ENCODE data around the gene ADAR.

ADAR gene

GRCh38 chr1:154559466-154560044 is 48.4 kb downstream of the ADAR start:
- DNase-seq (ENCODE audit: insufficient read length, low spot score): peak; percentile 81
- no peak for FAIRE-seq

- FAIRE-seq (no peak), DNase-seq (ENCODE audit: insufficient read length, low spot score) (peak; percentile 94)
Observed at GRCh38 chr1:154558720-154559465, 49.1 kb downstream of the ADAR start.

DNA sequence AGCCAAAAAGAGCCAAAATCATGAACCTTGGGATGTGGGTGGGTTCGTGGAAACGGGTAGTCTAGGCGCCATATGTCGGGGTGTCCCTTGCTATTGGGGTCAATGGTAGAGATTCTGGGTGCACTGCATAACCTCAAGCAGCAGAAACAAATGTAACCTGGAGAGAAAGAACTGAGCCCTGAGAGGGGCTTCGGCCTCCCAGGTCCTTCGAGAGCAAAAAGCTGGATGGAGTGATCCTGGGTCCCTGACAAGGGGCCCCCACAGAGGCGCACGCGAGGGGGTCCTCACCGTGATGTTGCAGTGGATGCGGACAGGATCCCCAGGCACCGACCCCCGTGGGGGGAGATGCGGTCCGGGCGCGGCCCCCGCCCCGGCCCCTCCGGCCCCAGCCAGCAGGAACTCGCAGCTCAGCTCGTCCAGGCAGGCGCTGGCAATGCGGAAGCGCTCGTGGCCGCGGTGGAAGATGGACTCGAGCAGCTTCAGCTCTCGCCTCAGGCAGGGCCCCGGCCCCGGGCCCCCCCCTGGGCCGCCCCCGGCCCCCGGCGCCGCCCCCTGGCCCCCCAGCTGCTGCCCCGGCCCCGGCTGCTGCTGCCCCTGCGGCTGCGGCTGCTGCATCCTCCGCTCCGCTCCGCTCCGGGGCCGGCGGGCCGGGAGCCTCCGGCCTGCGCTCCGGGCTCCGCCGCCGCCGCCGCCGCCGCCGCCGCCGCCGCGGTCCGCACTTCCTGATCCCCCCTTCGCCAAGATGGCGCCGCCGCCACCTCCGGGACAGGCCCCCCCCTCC is 49.9 kb downstream of the ADAR start, which contains the start of gene UBE2Q1:
UBE2Q1 (minus strand) TSS at position 724 of the 781 bp plus-strand sequence; CDS start at position 615, 109 bp downstream.
- no peak for FAIRE-seq
- no peak for DNase-seq (ENCODE audit: insufficient read length, low spot score)

GRCh38 chr1:154557248-154557938 is 50.6 kb downstream of the ADAR start:
- no peak for FAIRE-seq
- no peak for DNase-seq (ENCODE audit: insufficient read length, low spot score)

DNA sequence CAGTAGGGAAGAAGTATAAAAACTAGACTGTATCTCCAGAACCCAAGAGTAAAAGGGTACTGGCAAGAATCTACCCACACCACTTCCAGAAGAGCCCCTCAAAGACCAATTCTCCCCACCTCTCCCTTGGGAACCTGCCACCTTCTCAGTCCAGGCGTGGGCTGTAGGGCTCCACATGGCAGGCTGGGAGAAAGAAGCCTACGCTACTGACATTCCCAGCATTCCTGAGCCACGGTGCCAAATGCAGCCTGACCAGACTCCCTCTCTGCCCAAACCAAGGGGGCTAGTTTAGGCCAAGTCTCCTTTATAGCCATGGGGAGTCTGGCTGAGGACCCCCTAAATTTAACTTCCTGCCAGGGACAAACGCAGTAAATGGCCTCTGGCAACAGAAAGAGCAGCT is 51.6 kb downstream of the ADAR start:
- no peak for FAIRE-seq
- DNase-seq (ENCODE audit: insufficient read length, low spot score): no peak

DNA sequence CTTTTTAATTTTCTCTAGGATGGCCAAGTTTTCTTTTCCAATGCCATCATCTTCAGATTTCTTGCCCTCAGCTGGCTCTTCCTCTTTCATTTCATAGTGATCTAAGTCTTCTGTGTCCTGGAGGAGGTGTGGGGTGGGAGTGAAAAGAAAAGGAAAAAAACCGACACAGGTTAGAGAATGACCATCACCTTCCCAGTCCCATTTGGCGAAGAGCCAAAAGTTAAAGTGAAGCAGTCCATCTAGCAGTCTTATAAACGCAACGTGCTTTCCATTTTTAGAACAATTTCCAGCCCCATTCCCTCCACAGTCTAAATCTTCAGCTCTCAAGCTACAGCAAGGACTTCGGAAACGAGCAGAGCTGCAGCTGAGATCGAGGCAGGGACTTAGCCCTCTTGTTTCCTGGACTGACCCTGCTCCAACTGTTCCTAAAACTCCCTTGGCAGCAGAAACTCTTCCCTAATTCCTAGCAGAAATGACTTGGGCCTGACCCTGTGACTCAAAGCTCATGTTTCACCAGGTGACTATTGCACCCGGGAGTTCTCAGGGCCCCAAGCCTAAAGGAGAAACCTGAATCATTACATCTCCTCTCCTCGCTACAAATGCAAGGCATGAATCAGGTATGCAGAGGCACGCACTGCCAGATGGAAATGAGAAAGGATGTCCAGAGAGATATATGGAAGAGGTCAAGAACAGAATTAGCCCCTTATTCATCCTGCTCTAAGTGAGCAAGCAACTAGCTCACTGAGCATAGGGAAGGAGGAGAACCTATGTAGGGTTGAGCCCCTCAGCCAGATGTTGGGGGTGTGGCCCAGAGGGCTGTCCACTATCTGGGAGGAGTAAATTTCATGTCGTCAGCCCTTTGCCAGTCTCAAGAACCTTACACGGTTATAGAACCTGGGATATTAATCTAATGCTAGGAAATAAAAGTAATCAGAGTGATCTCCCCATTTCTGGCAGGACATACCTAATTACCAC is 54.6 kb downstream of the ADAR start:
- no peak for FAIRE-seq
- no peak for DNase-seq (ENCODE audit: insufficient read length, low spot score)

DNA sequence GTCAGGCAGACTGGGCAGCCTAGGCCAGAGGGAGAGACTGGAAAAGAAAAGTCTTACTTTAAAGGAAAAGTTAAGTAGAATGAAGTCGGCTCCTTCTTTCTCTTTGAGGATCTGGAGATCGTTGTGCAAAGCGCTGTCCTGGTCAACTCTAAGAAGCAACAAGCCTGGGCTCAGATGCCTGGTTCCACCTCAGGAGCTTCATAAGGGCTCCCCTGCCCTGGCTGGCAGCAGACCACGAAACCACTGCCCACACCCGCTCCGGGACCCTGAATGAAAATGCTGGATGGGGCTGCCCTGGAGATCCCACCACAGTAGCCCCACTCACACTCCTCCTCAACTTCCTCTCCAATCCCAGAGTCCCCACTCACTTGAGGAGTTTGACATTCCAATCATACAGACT is 56.0 kb downstream of the ADAR start:
- no peak for FAIRE-seq
- no peak for DNase-seq (ENCODE audit: insufficient read length, low spot score)

- DNase-seq (ENCODE audit: insufficient read length, low spot score): no peak
- no peak for FAIRE-seq
Observed at GRCh38 chr1:154551474-154551873, 56.5 kb downstream of the ADAR start.

DNA sequence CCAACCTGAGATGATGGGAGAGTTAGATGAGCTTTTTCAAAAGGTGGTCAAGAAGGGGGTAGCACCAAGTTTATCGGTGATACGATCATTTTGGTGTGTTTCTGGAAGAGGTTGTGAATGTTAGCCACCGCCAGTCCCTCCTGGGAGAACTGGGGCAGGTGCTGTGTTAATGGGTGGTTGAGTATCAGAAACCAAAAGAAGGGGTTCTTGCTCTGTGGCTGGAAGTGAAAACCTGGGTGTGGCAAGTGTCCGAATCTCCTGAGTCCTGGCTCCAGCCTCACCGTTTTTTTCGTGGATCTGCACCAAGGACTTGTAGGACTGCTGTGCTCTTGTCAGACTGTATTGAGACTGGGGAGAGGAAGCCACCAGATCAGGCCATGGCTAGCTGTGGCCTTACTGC is 57.3 kb downstream of the ADAR start:
- no peak for FAIRE-seq
- no peak for DNase-seq (ENCODE audit: insufficient read length, low spot score)

DNA sequence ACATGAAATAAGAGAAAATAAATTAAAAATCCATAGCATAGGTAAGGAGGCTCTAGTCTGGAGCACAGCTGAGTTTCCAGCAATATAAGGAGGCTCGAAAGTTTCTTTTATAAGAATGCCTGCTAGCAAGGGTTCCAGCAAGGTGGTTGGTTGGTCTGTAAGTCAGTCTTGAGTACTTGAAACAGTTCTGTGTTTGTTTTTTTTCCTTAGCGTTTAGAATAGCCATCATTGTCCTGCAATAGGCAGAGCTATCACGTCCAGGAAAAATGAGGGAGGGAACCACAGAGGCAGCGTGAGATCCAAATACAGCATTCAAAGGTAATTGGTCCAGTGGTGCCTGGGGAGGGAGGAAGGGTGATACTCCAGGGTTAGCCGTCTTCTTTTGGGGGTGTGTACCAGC is 57.9 kb downstream of the ADAR start:
- FAIRE-seq: no peak

GRCh38 chr1:154549202-154549770 is 58.7 kb downstream of the ADAR start:
- DNase-seq (ENCODE audit: insufficient read length, low spot score): no peak
- FAIRE-seq: no peak

More for the DNA sequence above, 57.9 kb downstream of the ADAR start:
- no peak for DNase-seq (ENCODE audit: insufficient read length, low spot score)

GRCh38 chr1:154548028-154548427 is 60.0 kb downstream of the ADAR start:
- no peak for FAIRE-seq

DNA sequence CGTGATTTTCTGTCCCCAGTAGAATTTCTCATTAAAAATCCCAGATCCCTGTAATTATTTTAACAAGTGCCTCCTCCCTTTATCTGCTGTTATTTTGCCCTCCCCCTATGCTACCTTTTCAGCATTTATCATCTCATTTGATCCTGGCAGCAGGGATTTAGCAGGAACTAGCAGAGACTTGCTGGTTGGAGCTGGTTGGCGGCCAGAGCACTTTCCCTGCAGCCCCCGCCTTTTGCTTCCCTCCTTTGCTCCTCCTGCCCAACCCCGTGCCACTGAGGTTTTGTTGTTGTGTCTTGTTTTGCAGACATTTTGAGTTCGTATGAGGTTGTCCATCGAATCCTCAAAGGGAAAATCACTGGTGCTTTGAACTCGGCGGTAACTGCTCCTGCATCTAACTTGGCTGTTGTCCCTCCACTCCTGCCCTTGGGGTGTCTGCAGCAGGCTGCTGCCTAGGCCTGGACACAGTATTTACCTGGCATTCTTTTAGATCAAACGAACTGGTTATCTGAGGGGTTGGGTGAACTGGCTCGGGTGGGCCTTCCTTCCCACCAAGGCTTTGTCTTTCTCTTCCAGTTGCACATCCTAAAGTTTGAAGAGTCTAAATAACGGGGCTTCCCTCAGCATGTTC is 60.8 kb downstream of the ADAR start:
- FAIRE-seq (no peak), DNase-seq (ENCODE audit: insufficient read length, low spot score) (no peak)

More at GRCh38 chr1:154548028-154548427, 60.0 kb downstream of the ADAR start:
- no peak for DNase-seq (ENCODE audit: insufficient read length, low spot score)

DNA sequence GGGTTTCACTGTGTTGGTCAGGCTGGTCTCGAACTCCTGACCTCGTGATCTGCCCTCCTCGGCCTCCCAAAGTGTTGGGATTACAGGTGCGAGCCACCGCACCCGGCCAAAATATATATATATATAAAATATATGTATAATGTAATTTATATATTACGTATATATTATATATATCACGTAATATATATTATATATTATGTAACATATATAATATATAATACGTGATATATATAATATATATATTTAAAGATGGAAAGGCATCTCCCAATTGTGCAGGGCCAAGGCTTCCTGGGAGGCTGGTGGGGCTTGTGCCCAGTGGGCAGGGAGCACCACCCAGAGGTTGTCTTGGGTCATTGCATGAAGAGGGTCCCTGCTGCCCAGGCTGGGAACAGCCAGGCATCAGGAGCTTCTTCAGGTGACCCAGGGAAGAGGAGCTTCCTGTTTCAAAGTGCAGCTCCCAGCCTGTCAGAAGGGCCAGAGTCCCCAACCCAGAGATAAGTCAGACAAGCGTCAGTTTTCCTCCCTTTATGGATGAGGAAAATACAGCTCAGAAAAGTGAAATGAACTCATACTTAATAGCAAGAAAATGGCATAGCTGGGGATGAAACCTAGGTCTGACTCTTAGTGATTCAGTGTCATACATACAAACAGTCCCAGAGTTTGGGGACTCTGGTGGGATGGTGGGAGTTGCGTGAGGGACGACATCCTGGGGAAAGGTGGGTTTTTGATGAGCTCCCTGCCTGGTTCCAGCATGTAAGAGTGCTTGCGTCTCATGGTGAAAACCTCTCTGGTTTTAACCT is 61.5 kb downstream of the ADAR start:
- DNase-seq (ENCODE audit: insufficient read length, low spot score) (peak; percentile 61), FAIRE-seq (no peak)

GRCh38 chr1:154541231-154541630 is 66.8 kb downstream of the ADAR start:
- DNase-seq (ENCODE audit: insufficient read length, low spot score): no peak
- FAIRE-seq: no peak

DNA sequence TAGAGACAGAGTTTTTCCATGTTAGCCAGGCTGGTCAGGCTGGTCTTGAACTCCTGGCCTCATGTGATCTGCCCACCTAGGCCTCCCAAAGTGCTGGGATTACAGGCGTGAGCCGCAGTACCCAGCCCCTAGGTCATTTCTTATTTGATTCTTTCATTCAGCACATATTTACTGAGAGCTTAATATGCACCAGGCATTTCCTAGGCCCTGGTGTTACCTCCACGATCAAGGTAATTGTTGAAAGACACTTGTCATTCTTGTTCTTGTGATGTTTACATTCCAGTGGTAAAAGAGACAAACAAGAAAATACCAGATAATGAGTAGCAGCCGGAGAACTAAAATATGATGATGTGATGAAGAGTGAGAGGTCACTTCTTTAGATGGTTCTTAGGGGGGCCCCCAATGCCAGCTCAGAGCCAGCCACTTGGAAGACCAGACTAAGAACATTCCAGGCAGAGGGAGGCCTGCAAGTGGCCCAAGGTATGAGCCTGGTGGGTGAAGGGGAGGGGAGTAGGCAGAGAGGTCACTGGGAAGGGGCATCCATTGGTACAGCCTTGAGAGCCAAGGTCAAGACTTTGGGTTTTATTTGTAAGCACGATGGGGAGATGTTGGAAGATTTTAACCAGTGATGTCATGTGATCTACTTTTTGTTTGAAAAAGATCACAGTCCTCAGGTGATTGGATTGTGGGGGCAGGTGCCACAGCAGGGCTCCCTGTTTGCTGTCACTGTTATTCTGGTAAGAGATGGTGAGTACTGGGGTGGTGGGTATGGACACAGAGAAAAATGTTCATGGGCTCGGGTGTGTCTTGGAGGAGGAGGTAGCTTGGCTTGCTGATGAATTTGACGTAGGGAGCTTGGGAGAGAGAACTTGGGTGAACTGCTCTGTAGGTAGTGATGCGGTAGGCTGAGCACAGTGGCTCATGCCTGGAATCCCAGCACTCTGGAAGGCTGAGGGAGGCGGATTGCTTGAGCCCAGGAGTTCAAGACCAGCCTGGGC is 68.2 kb downstream of the ADAR start:
- no peak for FAIRE-seq

GRCh38 chr1:154536570-154536969 is 71.4 kb downstream of the ADAR start:
- DNase-seq (ENCODE audit: insufficient read length, low spot score) (no peak), FAIRE-seq (no peak)

More for the DNA sequence above, 68.2 kb downstream of the ADAR start:
- no peak for DNase-seq (ENCODE audit: insufficient read length, low spot score)
